Measurements from ENCODE around the gene LRP11. TPM values are rescaled to one million over a fixed set of nuclear protein-coding genes. Genes with fewer than 3 reads are reported as not detected.

Gene LRP11
- polyA plus RNA-seq, 4 donors: 2.2 to 32.1 (median 19.7) TPM; not detected in 1

DNA sequence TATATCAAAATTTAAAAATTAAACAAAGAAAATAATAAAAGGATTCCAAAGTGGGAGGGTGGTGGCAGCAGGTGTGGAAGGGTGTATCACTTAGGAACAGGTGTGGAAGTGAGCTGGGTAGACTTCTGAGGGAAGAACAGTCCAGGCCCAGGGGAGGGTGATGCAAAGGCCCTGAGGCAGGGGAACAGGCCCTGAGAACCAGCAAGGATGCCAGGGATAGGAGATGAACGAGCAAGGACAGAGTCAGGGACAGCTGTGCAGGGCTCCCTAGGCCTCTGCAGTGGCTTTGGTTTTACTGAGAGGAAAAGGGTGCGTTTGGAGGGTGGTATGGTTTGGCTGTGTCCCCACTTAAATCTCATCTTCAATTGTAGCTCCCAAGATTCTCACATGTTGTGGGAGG lies 43.2 kb upstream of the LRP11 start:
- no peaks in the 10 kb centered on the region for H3K4me1 ChIP-seq (ENCODE audit: control insufficient read depth in 3 of 3, insufficient read depth in 2 of 3, low read depth in 1 of 3, low read length in 2 of 3)
- H3K36me3 ChIP-seq (ENCODE audit: control insufficient read depth in 3 of 3, insufficient read depth in 2 of 3, low read depth in 1 of 3, low read length in 3 of 3): no peaks in the 10 kb centered on the region
- H3K9me3 ChIP-seq (ENCODE audit: control insufficient read depth in 2 of 2, insufficient read depth in 1 of 2, low read depth in 1 of 2, low read length in 1 of 2): peaks cover 0 to 9% of the 10 kb centered on the region in 2 donors
- H3K4me3 ChIP-seq (ENCODE audit: low read depth in 1 of 3, low read length in 3 of 3): no peak overlapping the region
- WGBS, 3 donors: 73 to 85% (median 80%) methylated on average over 2 of the region's 2 CpGs
- H3K27ac ChIP-seq (ENCODE audit: low read depth in 1 of 3, low read length in 2 of 3): no peak overlapping the region
- FAIRE-seq: no peak
- no peak for DNase-seq
- H3K27me3 ChIP-seq (ENCODE audit: control insufficient read depth in 3 of 3, insufficient read depth in 3 of 3, low read length in 3 of 3): no peaks in the 10 kb centered on the region

DNA sequence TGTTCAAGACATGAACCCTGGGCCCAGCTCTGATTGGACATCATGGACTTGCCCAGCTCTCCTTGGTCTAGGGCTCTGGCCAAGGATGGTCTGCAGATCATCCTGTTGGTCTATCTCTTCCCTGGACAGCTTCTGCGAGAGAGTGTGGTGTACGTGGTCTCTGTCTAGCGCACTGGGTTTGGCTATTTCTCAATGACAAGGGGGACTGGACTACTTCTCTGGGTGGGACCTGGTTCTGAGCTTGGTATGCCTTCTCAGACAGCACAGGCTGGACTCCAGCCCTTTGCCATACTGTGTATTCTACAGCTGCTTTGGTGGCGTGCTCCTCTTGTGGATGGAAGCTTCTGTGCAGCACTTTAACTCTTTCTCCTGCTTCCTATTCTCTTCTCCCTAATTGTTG lies 42.2 kb upstream of the LRP11 start:
- H3K4me1 ChIP-seq (ENCODE audit: control insufficient read depth in 3 of 3, insufficient read depth in 2 of 3, low read depth in 1 of 3, low read length in 2 of 3): no peaks in the 10 kb centered on the region
- FAIRE-seq (no peak), DNase-seq (no peak)
- H3K4me3 ChIP-seq (ENCODE audit: low read depth in 1 of 3, low read length in 3 of 3): no peak overlapping the region
- H3K27ac ChIP-seq (ENCODE audit: low read depth in 1 of 3, low read length in 2 of 3): no peak overlapping the region
- 94 to 97% (median 97%) methylated on average over 4 of the region's 4 CpGs for WGBS, 3 donors
- H3K36me3 ChIP-seq (ENCODE audit: control insufficient read depth in 3 of 3, insufficient read depth in 2 of 3, low read depth in 1 of 3, low read length in 3 of 3): no peaks in the 10 kb centered on the region
- H3K9me3 ChIP-seq (ENCODE audit: control insufficient read depth in 2 of 2, insufficient read depth in 1 of 2, low read depth in 1 of 2, low read length in 1 of 2): peaks cover 0 to 9% of the 10 kb centered on the region in 2 donors
- H3K27me3 ChIP-seq (ENCODE audit: control insufficient read depth in 3 of 3, insufficient read depth in 3 of 3, low read length in 3 of 3): no peaks in the 10 kb centered on the region

DNA sequence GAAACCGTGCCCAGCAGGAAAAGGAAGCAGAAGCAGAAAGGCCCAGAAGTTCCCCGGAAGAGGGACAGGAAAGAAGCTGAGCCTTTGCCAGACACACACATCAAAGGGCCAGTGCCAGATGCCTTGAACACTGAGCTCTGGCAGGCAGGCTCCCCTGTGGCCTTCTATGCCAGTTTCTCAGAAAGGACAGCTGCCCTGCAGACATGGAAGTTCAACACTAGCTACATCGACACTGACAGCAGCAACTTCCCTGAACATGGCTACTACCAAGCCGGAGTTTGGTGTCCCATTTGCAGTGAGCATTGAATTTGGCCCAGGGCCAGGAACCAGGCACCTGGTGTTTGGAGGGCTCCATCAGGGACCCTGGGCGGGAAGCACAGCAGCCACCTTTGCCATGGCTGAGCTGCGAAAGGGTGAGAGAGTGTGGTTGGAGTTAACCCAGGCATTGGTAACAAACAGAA lies 41.8 kb upstream of the LRP11 start:
- H3K27ac ChIP-seq (ENCODE audit: low read depth in 1 of 3, low read length in 2 of 3): no peak overlapping the region
- H3K36me3 ChIP-seq (ENCODE audit: control insufficient read depth in 3 of 3, insufficient read depth in 2 of 3, low read depth in 1 of 3, low read length in 3 of 3): no peaks in the 10 kb centered on the region
- no peaks in the 10 kb centered on the region for H3K27me3 ChIP-seq (ENCODE audit: control insufficient read depth in 3 of 3, insufficient read depth in 3 of 3, low read length in 3 of 3)
- FAIRE-seq (no peak), DNase-seq (no peak)
- no peaks in the 10 kb centered on the region for H3K4me1 ChIP-seq (ENCODE audit: control insufficient read depth in 3 of 3, insufficient read depth in 2 of 3, low read depth in 1 of 3, low read length in 2 of 3)
- peaks cover 0 to 9% of the 10 kb centered on the region in 2 donors for H3K9me3 ChIP-seq (ENCODE audit: control insufficient read depth in 2 of 2, insufficient read depth in 1 of 2, low read depth in 1 of 2, low read length in 1 of 2)
- WGBS, 3 donors: 76 to 88% (median 79%) methylated on average over 6 of the region's 6 CpGs
- no peak overlapping the region for H3K4me3 ChIP-seq (ENCODE audit: low read depth in 1 of 3, low read length in 3 of 3)

DNA sequence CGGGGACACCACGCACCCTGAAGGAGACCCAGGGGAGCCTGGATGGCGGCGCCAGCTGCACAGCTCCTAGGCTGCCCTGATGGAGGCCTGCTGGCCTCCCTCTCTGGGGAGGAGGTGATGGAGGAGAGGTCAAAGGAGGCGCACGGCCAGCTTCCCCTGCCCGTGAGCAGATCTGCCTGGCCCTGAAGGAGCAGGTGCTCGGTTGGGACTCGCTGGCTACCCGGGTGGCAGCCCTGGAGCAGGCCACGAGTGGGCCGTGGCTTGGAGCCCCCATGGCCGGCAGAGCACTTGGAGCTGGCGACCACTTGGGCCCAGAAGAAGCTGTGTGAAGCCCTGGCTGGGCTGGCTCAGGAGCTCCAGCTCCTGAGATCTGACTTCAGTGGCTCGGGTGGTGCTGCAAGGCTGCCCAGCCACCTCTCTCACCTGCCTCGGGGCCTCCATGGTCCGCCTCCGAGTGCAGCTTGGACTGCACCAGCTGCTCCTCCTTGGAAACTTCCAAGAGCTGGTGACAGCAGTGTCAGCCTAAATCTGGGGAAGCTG lies 41.3 kb upstream of the LRP11 start:
- Histone ChIP-seq H3K9me3 (ENCODE audit: control insufficient read depth in 2 of 2, insufficient read depth in 1 of 2, low read depth in 1 of 2, low read length in 1 of 2) (peaks cover 0 to 9% of the 10 kb centered on the region in 2 donors), H3K4me1 (ENCODE audit: control insufficient read depth in 3 of 3, insufficient read depth in 2 of 3, low read depth in 1 of 3, low read length in 2 of 3) (no peaks in the 10 kb centered on the region), H3K27ac (ENCODE audit: low read depth in 1 of 3, low read length in 2 of 3) (no peak overlapping the region), H3K4me3 (ENCODE audit: low read depth in 1 of 3, low read length in 3 of 3) (no peak overlapping the region), H3K36me3 (ENCODE audit: control insufficient read depth in 3 of 3, insufficient read depth in 2 of 3, low read depth in 1 of 3, low read length in 3 of 3) (no peaks in the 10 kb centered on the region), H3K27me3 (ENCODE audit: control insufficient read depth in 3 of 3, insufficient read depth in 3 of 3, low read length in 3 of 3) (no peaks in the 10 kb centered on the region)
- FAIRE-seq: no peak
- WGBS, 3 donors: 89 to 94% (median 91%) methylated on average over 18 of the region's 18 CpGs
- DNase-seq: no peak

DNA sequence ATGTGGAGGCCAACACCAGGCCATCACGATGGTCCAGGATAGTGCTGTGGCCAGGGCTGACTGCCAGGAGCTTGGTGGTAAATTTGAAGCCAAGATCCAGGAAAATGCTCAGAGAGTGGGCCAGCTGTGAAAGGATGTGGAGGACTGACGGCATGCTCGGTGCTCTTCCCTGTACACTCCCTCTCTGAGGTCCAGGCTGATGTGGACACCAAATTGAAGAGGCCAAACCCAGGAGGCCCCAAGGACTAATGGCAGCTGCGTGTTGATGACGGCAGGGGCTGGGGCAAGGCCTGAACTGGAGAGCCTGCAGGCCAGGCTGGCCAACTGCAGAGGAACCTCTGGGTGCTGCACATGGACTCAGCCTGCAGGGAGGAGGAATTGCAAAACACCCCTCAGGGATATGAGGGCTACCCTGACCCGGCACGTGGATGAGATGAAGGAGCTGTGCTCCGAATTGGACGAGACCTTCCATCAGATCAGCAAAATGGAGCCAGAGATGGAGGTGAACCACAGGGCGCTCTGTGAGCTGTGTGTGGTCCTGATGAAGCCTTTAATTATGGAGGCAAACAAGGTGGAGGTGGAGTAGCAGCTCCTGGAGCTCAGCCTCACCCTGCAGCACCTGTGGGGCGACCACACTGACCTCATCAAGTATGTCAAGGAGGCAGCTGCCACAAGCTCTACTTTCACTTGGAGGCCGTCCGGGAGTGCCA lies 40.7 kb upstream of the LRP11 start:
- no peak for DNase-seq

DNA sequence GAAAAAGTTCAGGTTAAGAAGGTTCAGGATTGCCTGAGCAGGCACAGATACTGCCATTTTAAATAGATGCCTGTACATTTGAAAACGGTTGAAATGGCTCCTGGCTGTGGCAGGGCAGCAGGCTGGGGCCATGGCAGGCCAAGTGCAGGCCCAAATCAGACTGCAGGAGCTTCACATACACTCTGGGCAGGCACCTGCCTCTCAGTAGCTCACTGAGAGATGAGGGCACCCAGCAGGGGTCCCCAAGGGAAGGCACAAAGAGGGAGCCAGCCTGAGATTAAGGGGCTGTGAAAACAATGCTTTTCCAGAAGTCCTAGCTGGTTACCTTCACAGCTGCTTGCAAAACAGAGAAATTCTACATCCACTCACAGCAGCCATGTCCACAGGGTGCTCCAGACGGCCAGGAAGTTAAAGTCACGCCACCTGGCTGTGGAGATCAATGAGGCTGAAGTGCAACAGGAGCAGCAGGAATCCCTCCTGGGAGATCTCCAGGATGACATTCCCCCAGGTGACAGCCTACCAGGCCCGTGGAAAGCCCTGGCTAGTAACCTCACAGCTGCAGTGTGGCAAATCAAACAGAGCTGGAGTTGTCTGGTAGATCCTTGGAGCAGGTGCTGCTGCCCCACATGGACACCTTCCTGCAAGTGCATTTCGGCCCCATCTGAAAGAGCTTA lies 39.9 kb upstream of the LRP11 start:
- Histone ChIP-seq H3K4me1 (ENCODE audit: control insufficient read depth in 3 of 3, insufficient read depth in 2 of 3, low read depth in 1 of 3, low read length in 2 of 3) (no peaks in the 10 kb centered on the region), H3K9me3 (ENCODE audit: control insufficient read depth in 2 of 2, insufficient read depth in 1 of 2, low read depth in 1 of 2, low read length in 1 of 2) (peaks cover 0 to 8% of the 10 kb centered on the region in 2 donors), H3K27me3 (ENCODE audit: control insufficient read depth in 3 of 3, insufficient read depth in 3 of 3, low read length in 3 of 3) (no peaks in the 10 kb centered on the region), H3K4me3 (ENCODE audit: low read depth in 1 of 3, low read length in 3 of 3) (no peak overlapping the region), H3K36me3 (ENCODE audit: control insufficient read depth in 3 of 3, insufficient read depth in 2 of 3, low read depth in 1 of 3, low read length in 3 of 3) (no peaks in the 10 kb centered on the region), H3K27ac (ENCODE audit: low read depth in 1 of 3, low read length in 2 of 3) (no peak overlapping the region)
- FAIRE-seq: no peak
- no peak for DNase-seq
- WGBS, 3 donors: 47 to 62% (median 50%) methylated on average over 5 of the region's 5 CpGs

More for the DNA sequence above, 40.7 kb upstream of the LRP11 start:
- Histone ChIP-seq H3K27me3 (ENCODE audit: control insufficient read depth in 3 of 3, insufficient read depth in 3 of 3, low read length in 3 of 3) (no peaks in the 10 kb centered on the region), H3K27ac (ENCODE audit: low read depth in 1 of 3, low read length in 2 of 3) (no peak overlapping the region), H3K4me1 (ENCODE audit: control insufficient read depth in 3 of 3, insufficient read depth in 2 of 3, low read depth in 1 of 3, low read length in 2 of 3) (no peaks in the 10 kb centered on the region), H3K36me3 (ENCODE audit: control insufficient read depth in 3 of 3, insufficient read depth in 2 of 3, low read depth in 1 of 3, low read length in 3 of 3) (no peaks in the 10 kb centered on the region), H3K4me3 (ENCODE audit: low read depth in 1 of 3, low read length in 3 of 3) (no peak overlapping the region), H3K9me3 (ENCODE audit: control insufficient read depth in 2 of 2, insufficient read depth in 1 of 2, low read depth in 1 of 2, low read length in 1 of 2) (peaks cover 0 to 9% of the 10 kb centered on the region in 2 donors)
- WGBS, 3 donors: 86 to 91% (median 87%) methylated on average over 13 of the region's 13 CpGs
- no peak for FAIRE-seq

DNA sequence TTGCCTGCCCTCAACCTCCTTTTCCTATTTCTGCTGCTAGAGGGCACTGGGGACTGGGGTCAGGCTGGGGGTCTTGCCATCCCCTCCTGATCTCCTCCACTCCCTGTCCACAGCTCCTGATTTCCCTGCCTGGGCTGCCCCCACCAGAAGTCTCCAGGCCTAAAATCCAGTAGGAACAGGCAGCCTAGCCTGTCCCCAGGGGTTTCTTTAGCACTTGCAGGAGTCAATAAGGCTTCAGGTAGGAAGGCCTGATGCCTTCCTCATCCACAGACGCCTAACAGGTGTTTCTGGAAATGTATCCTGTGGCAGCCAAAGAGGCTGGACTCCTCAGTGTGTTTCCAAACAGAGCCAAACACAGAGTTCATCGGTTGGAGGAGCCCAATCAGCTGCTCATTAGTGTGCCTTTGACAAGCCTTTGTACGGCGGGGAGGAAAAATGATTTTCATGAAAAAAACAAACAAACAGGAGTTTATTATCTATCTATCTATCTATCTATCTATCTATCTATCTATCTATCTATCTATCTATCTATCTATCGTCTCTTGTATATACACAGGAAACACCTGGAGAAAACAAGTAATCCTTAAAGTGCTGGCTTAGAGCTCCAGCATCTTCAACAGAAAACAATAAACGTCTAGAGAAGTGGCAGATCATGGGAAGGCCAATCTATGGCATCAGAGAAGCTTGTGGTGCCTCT lies 37.4 kb upstream of the LRP11 start:
- DNase-seq (no peak), FAIRE-seq (no peak)
- no peaks in the 10 kb centered on the region for H3K36me3 ChIP-seq (ENCODE audit: control insufficient read depth in 3 of 3, insufficient read depth in 2 of 3, low read depth in 1 of 3, low read length in 3 of 3)
- H3K4me1 ChIP-seq (ENCODE audit: control insufficient read depth in 3 of 3, insufficient read depth in 2 of 3, low read depth in 1 of 3, low read length in 2 of 3): peaks cover 0 to 3% (median 0%) of the 10 kb centered on the region in 3 donors
- H3K9me3 ChIP-seq (ENCODE audit: control insufficient read depth in 2 of 2, insufficient read depth in 1 of 2, low read depth in 1 of 2, low read length in 1 of 2): no peaks in the 10 kb centered on the region
- no peak overlapping the region for H3K4me3 ChIP-seq (ENCODE audit: low read depth in 1 of 3, low read length in 3 of 3)
- WGBS, 3 donors: 84 to 88% (median 86%) methylated on average over 6 of the region's 6 CpGs
- no peaks in the 10 kb centered on the region for H3K27me3 ChIP-seq (ENCODE audit: control insufficient read depth in 3 of 3, insufficient read depth in 3 of 3, low read length in 3 of 3)
- no peak overlapping the region for H3K27ac ChIP-seq (ENCODE audit: low read depth in 1 of 3, low read length in 2 of 3)

DNA sequence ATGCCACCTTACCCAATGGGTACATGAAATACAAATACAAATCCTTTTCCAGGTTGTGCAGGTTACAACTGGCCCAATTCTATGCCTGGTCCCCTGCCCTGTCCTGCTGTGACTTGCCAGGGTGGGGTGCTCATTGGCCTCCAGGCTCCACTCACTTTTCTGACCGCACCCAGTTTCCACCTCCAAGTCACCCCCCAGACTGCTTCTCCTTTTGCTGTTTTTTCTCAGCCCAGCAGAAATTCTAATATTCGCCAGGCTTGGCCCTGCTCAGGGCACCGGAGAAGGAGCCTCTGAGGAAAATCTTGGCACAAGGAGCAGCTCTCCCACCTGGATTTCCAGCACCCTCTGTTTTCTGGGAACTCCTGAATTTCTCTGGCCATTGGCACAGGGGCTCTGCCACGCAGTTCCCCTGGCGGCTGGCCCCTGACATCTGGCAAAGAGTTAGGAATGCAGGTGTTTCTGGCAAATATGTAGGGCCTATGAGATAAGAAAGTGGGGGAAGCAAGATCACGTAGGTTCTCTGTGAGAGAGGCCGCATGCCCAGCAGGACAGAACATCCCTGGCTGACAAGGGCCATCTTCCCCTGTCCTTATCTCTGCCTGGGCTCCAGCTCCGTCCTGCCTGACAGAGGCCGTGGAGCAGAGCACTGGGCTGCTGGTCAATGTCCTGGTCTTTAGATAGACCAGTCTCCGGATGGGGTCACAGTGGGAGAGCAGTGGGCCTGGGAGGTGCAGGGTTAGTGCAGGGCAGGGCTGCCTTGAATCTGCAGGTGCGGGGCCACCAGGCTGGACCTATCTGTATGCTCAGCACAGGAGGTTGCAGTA lies 36.7 kb upstream of the LRP11 start:
- no peaks in the 10 kb centered on the region for H3K36me3 ChIP-seq (ENCODE audit: control insufficient read depth in 3 of 3, insufficient read depth in 2 of 3, low read depth in 1 of 3, low read length in 3 of 3)
- 92 to 93% (median 92%) methylated on average over 11 of the region's 11 CpGs for WGBS, 3 donors
- H3K4me3 ChIP-seq (ENCODE audit: low read depth in 1 of 3, low read length in 3 of 3): no peak overlapping the region
- H3K9me3 ChIP-seq (ENCODE audit: control insufficient read depth in 2 of 2, insufficient read depth in 1 of 2, low read depth in 1 of 2, low read length in 1 of 2): no peaks in the 10 kb centered on the region
- no peak overlapping the region for H3K27ac ChIP-seq (ENCODE audit: low read depth in 1 of 3, low read length in 2 of 3)
- FAIRE-seq: no peak
- H3K27me3 ChIP-seq (ENCODE audit: control insufficient read depth in 3 of 3, insufficient read depth in 3 of 3, low read length in 3 of 3): no peaks in the 10 kb centered on the region
- peaks cover 0 to 3% (median under 1%) of the 10 kb centered on the region in 3 donors for H3K4me1 ChIP-seq (ENCODE audit: control insufficient read depth in 3 of 3, insufficient read depth in 2 of 3, low read depth in 1 of 3, low read length in 2 of 3)
- no peak for DNase-seq

All from small intestine (tissue), 7 donors.